HCT116 (cell line): Measurements from ENCODE around the gene ZNF30. TPM values are rescaled to one million over a fixed set of nuclear protein-coding genes. Genes with fewer than 3 reads are reported as not detected.
"Not testable (repeated sequence)": the region's sequence is repeated elsewhere in the genome, so short reads cannot be mapped to it uniquely, and the experiment has no call there.

Experiments
- ATAC-seq: fragments of 200-7000 bp; cut with Tn5 transposase; 2 replicates; pipeline ENCODE4 v1.9.1; 2020; ENCODE audit warnings: mild to moderate bottlenecking, moderate library complexity
- BruUV-seq: library from RNA; stranded (reverse); fragments of 400-500 nt; replicated peaks from 2 replicates; lab custom pipeline; 2021; lab: Mats Ljungman, UMichigan
- CTCF ChIA-PET: fragments of 300-600 bp; sonication (Branson Sonifier 250); formaldehyde crosslinking; loops from one replicate; lab custom pipeline; 2021; ENCODE audit warnings: antibody characterized with exemption; lab: Charles Lee
- POLR2A ChIA-PET: fragments of 300-600, 350-600 bp; sonication (Branson Sonifier 250); formaldehyde crosslinking; loops from one replicate; lab custom pipeline; 2021; ENCODE audit warnings: antibody characterized with exemption; lab: Charles Lee
- RAD21 ChIA-PET, 2 experiments: fragments of 300-600 bp; sonication (Branson Sonifier 250); formaldehyde crosslinking; loops; one replicate each; lab custom pipeline; 2023; ENCODE audit warnings: low total read pairs in 2 of 2; ENCODE audit not compliant: uncharacterized antibody in 2 of 2, unreplicated experiment in 2 of 2, low non-redundant PET in 1 of 2; lab: Charles Lee
- DNase-seq: peaks from one replicate; pipeline ENCODE4 v3.0.0-alpha.2; 2010; ENCODE audit warnings: low read depth, low spot score
- H2AFZ ChIP-seq: fragments of 200-600 bp; shearing (Covaris generic), sonication (generic); 2 replicates; pipeline ENCODE4 v1.6.1; 2017; ENCODE audit warnings: low read depth, mixed run types, mixed read lengths, antibody characterized with exemption, low read length; ENCODE audit not compliant: poor library complexity, severe bottlenecking
- H3K27ac ChIP-seq: 2 replicates; pipeline ENCODE4 v1.5.1; 2012; ENCODE audit warnings: low read depth, low read length
- H3K27me3 ChIP-seq: fragments of 200-600 bp; sonication (generic); 2 replicates; pipeline ENCODE4 v1.6.1; 2016; ENCODE audit warnings: mixed run types, low read length, mixed read lengths; ENCODE audit not compliant: insufficient read depth
- H3K36me3 ChIP-seq, 2 experiments: fragments of 200-500 bp in 1 of 2; fragments of 200-600 bp in 1 of 2; sonication (Bioruptor generic) in 1 of 2; sonication (generic) in 1 of 2; 2 replicates each; pipeline versions ENCODE4 v1.5.1 to v1.6.1; 2014 to 2016; ENCODE audit warnings: low read length in 2 of 2, inconsistent platforms in 1 of 2, mixed read lengths in 1 of 2, mixed run types in 1 of 2; ENCODE audit not compliant: insufficient read depth in 2 of 2, control insufficient read depth in 1 of 2
- H3K4me1 ChIP-seq, 2 experiments: fragments of 200-600 bp in 1 of 2; sonication (generic) in 1 of 2; 2 replicates each; pipeline versions ENCODE4 v1.5.1 to v1.6.1; 2012 to 2017; ENCODE audit warnings: low read length in 2 of 2, inconsistent platforms in 1 of 2, mild to moderate bottlenecking in 1 of 2, mixed read lengths in 1 of 2, mixed run types in 1 of 2, moderate library complexity in 1 of 2; ENCODE audit not compliant: insufficient read depth in 2 of 2, control insufficient read depth in 1 of 2
- H3K4me2 ChIP-seq: fragments of 200-600 bp; sonication (generic); 2 replicates; pipeline ENCODE4 v1.6.1; 2017; ENCODE audit warnings: mixed run types, low read length, mixed read lengths
- H3K4me3 ChIP-seq, 2 experiments: fragments of 200-600 bp in 1 of 2; sonication (generic) in 1 of 2; replicated peaks in 1 of 2; 2 replicates each; pipeline ENCODE4 v1.5.1; 2011 to 2016; ENCODE audit warnings: low read length in 2 of 2, control low read depth in 1 of 2, low read depth in 1 of 2, mild to moderate bottlenecking in 1 of 2, mixed read lengths in 1 of 2, mixed run types in 1 of 2
- H3K79me2 ChIP-seq: fragments of 200-600 bp; sonication (generic); 2 replicates; pipeline ENCODE4 v1.6.1; 2017; ENCODE audit warnings: mild to moderate bottlenecking, mixed run types, low read length, moderate library complexity, mixed read lengths; ENCODE audit not compliant: insufficient read depth
- H3K9ac ChIP-seq: fragments of 200-600 bp; sonication (generic); 2 replicates; pipeline ENCODE4 v1.6.1; 2016; ENCODE audit warnings: low read length, mixed read lengths
- H3K9me2 ChIP-seq: fragments of 200-600 bp; sonication (generic), shearing (Covaris generic); 2 replicates; pipeline ENCODE4 v1.6.1; 2017; ENCODE audit warnings: mixed run types, mild to moderate bottlenecking, moderate library complexity; ENCODE audit not compliant: insufficient read depth
- H3K9me3 ChIP-seq, 2 experiments: fragments of 200-500 bp in 1 of 2; fragments of 200-600 bp in 1 of 2; sonication (Bioruptor generic) in 1 of 2; sonication (generic) in 1 of 2; 2 replicates each; pipeline ENCODE4 v1.6.1; 2014 to 2017; ENCODE audit warnings: low read length in 2 of 2, mixed read lengths in 2 of 2, inconsistent platforms in 1 of 2, low read depth in 1 of 2, mild to moderate bottlenecking in 1 of 2, mixed run types in 1 of 2, moderate library complexity in 1 of 2; ENCODE audit not compliant: control insufficient read depth in 1 of 2, insufficient read depth in 1 of 2
- H4K20me1 ChIP-seq: fragments of 200-600 bp; sonication (generic), shearing (Covaris generic); 2 replicates; pipeline ENCODE4 v1.6.1; 2017; ENCODE audit warnings: mixed run types, mild to moderate bottlenecking, moderate library complexity; ENCODE audit not compliant: insufficient read depth
- CEBPB ChIP-seq: IDR thresholded peaks from 2 replicates; pipeline ENCODE4 v1.6.1; 2012; ENCODE audit warnings: low read depth
- EGR1 ChIP-seq: IDR thresholded peaks from 2 replicates; pipeline ENCODE4 v1.6.1; 2012; ENCODE audit warnings: low read depth
- EZH2 ChIP-seq: fragments of 200-600 bp; sonication (generic); IDR thresholded peaks from 2 replicates; pipeline ENCODE4 v1.6.1; 2017; ENCODE audit warnings: antibody characterized with exemption, mixed run types
- FOSL1 ChIP-seq: IDR thresholded peaks from 2 replicates; pipeline ENCODE4 v1.6.1; 2012; ENCODE audit warnings: low read depth
- JUND ChIP-seq: IDR thresholded peaks from 2 replicates; pipeline ENCODE4 v1.6.1; 2012
- POLR2AphosphoS5 ChIP-seq: IDR thresholded peaks from 2 replicates; pipeline ENCODE4 v1.6.1; 2011; ENCODE audit warnings: mild to moderate bottlenecking, low read depth, low read length, moderate library complexity
- RAD21 ChIP-seq: IDR thresholded peaks from 2 replicates; pipeline ENCODE4 v1.6.1; 2012; ENCODE audit warnings: low read depth, mild to moderate bottlenecking
- SIN3A ChIP-seq: IDR thresholded peaks from 2 replicates; pipeline ENCODE4 v1.6.1; 2012; ENCODE audit warnings: low read depth
- TCF7L2 ChIP-seq: IDR thresholded peaks from 2 replicates; pipeline ENCODE4 v1.7.0; 2011; ENCODE audit warnings: borderline replicate concordance, inconsistent platforms; ENCODE audit not compliant: insufficient read depth, insufficient read length; ENCODE audit errors: extremely low read depth
- intact Hi-C: fragments of 100-400 bp; cut with micrococcal nuclease; formaldehyde crosslinking; loops from 2 replicates; pipeline ENCODE4 v1.10.0; 2022
- total RNA-seq: library from RNA; stranded (reverse); gene quantifications from one replicate; pipeline ENCODE4 v1.2.1, GENCODE V29; 2021; ENCODE audit not compliant: unreplicated experiment
- TF ChIP-seq, protein P1 (sequence below): IDR thresholded peaks from 2 replicates; pipeline ENCODE4 v1.6.1; 2012

The ZNF30 gene
- total RNA-seq, 1 experiment from 2014 or later, result 4.1 TPM

- H3K4me3 ChIP-seq, BruUV-seq, H2AFZ ChIP-seq, H3K9me2 ChIP-seq, H3K36me3 ChIP-seq, H3K27ac ChIP-seq, DNase-seq, intact Hi-C loops, CTCF ChIA-PET, H3K4me2 ChIP-seq, H3K79me2 ChIP-seq, H3K27me3 ChIP-seq, H3K4me1 ChIP-seq, RAD21 ChIA-PET, H3K9ac ChIP-seq, POLR2A ChIA-PET, ATAC-seq, H4K20me1 ChIP-seq: not testable (repeated sequence)
- peaks cover 8 to 14% of the 10 kb centered on the region in 2 experiments; a peak in 3 of 4 replicates for H3K9me3 ChIP-seq
Measured at GRCh38 chr19:34920090-34920786, 6.5 kb upstream of the ZNF30 start.

- Histone ChIP-seq H3K36me3 (no peaks in the 10 kb centered on the region), H3K27me3 (peaks cover 3% of the 10 kb centered on the region; the same call in 1 of the 2 replicates), H3K9me2 (no peaks in the 10 kb centered on the region), H3K9me3 (no peaks in the 10 kb centered on the region), H3K4me1 (no peaks in the 10 kb centered on the region), H3K4me2 (no peak overlapping the region), H2AFZ (no peak overlapping the region), H3K9ac (no peak overlapping the region), H3K79me2 (no peaks in the 10 kb centered on the region), H4K20me1 (no peaks in the 10 kb centered on the region), H3K27ac (no peak overlapping the region), H3K4me3 (no peak overlapping the region)
- ATAC-seq, result no peak
- ChIA-PET CTCF (no interaction called here), RAD21 (no interaction called here), POLR2A (no interaction called here)
- no TSS peak for BruUV-seq
- no peak for DNase-seq
- intact Hi-C loops, result no loop called here
- no peak for TF ChIP-seq RAD21
- no peak for TF ChIP-seq POLR2AphosphoS5
- no peak for TF ChIP-seq EZH2
- TF ChIP-seq FOSL1, result no peak
- TF ChIP-seq EGR1, result no peak
- TF ChIP-seq CEBPB, result no peak
- TF ChIP-seq SIN3A, result no peak
- TF ChIP-seq, protein P1, sequence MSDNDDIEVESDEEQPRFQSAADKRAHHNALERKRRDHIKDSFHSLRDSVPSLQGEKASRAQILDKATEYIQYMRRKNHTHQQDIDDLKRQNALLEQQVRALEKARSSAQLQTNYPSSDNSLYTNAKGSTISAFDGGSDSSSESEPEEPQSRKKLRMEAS, result no peak
- TF ChIP-seq TCF7L2, result no peak
- no peak for TF ChIP-seq JUND
Measured at GRCh38 chr19:34925278-34925855, 1.3 kb upstream of the ZNF30 start.
